Measurements from ENCODE around the gene SHISAL2A.

Gene SHISAL2A

GRCh38 chr1:52676249-52676903, 43.4 kb downstream of the SHISAL2A start:
- DNase-seq (ENCODE audit: low read depth), result no peak
- H3K4me3 ChIP-seq (ENCODE audit: control insufficient read depth, low read depth, low read length), result no peak overlapping the region
- no peak for TF ChIP-seq CTCF (IDR thresholded peaks at IDR 0.05; ENCODE audit: control insufficient read depth, insufficient read depth, low read depth, low read length, missing control alignments)

GRCh38 chr1:52677076-52677806, 44.3 kb downstream of the SHISAL2A start:
- no peak overlapping the region for H3K4me3 ChIP-seq (ENCODE audit: control insufficient read depth, low read depth, low read length)
- no peak for DNase-seq (ENCODE audit: low read depth)
- TF ChIP-seq CTCF (IDR thresholded peaks at IDR 0.05; ENCODE audit: control insufficient read depth, insufficient read depth, low read depth, low read length, missing control alignments), result no peak

GRCh38 chr1:52679048-52679447, 46.1 kb downstream of the SHISAL2A start:
- H3K4me3 ChIP-seq (ENCODE audit: control insufficient read depth, low read depth, low read length), result no peak overlapping the region
- no peak for DNase-seq (ENCODE audit: low read depth)
- TF ChIP-seq CTCF (IDR thresholded peaks at IDR 0.05; ENCODE audit: control insufficient read depth, insufficient read depth, low read depth, low read length, missing control alignments), result no peak

GRCh38 chr1:52679498-52679897, 46.5 kb downstream of the SHISAL2A start:
- no peak for TF ChIP-seq CTCF (IDR thresholded peaks at IDR 0.05; ENCODE audit: control insufficient read depth, insufficient read depth, low read depth, low read length, missing control alignments)
- no peak overlapping the region for H3K4me3 ChIP-seq (ENCODE audit: control insufficient read depth, low read depth, low read length)
- DNase-seq (ENCODE audit: low read depth), result no peak

- no peak overlapping the region for H3K4me3 ChIP-seq (ENCODE audit: control insufficient read depth, low read depth, low read length)
- DNase-seq (ENCODE audit: low read depth), result no peak
Observed at GRCh38 chr1:52680353-52680752, 47.4 kb downstream of the SHISAL2A start.

GRCh38 chr1:52681136-52681535, 48.2 kb downstream of the SHISAL2A start:
- no peak overlapping the region for H3K4me3 ChIP-seq (ENCODE audit: control insufficient read depth, low read depth, low read length)
- DNase-seq (ENCODE audit: low read depth), result no peak
- TF ChIP-seq CTCF (IDR thresholded peaks at IDR 0.05; ENCODE audit: control insufficient read depth, insufficient read depth, low read depth, low read length, missing control alignments), result no peak

More at GRCh38 chr1:52680353-52680752, 47.4 kb downstream of the SHISAL2A start:
- TF ChIP-seq CTCF (IDR thresholded peaks at IDR 0.05; ENCODE audit: control insufficient read depth, insufficient read depth, low read depth, low read length, missing control alignments), result no peak
